Renal cortical epithelial cell (primary cell): ENCODE results near the gene SHISA2. TPM values are rescaled to one million over a fixed set of nuclear protein-coding genes. Genes with fewer than 3 reads are reported as not detected.
"Not testable (repeated sequence)": the region's sequence is repeated elsewhere in the genome, so short reads cannot be mapped to it uniquely, and the experiment has no call there.

ENCODE experiments used
- DNase-seq: peaks from one replicate; pipeline ENCODE4 v3.0.0-alpha.2; 2011; ENCODE audit warnings: low read depth
- total RNA-seq: library from RNA; depleted of rRNA; stranded (reverse); fragments of >200 nt; gene quantifications from 2 replicates; pipeline ENCODE4 v1.2.3, GENCODE V29; 2014

The SHISA2 gene
- 68.7 and 266 TPM in 2 replicates for total RNA-seq

- DNase-seq, result peak; percentile 34
These were observed at the start of gene SHISA2 for GRCh38 chr13:26051657-26052311. TSS of gene SHISA2 (minus strand) at chr13:26052016. CDS start at chr13:26050975, 1,041 bp downstream.

- DNase-seq, result no peak
These were observed 44.2 kb upstream of the SHISA2 start for GRCh38 chr13:26095846-26096610.

GRCh38 chr13:26095338-26095737, 43.5 kb upstream of the SHISA2 start:
- peak; percentile 2 for DNase-seq

GRCh38 chr13:26076821-26077220, 25.0 kb upstream of the SHISA2 start:
- not testable (repeated sequence) for DNase-seq

- peak; percentile 13 for DNase-seq
These were observed 23.7 kb upstream of the SHISA2 start for GRCh38 chr13:26075498-26075897.

- DNase-seq, result peak; percentile 79
These were observed 22.9 kb upstream of the SHISA2 start for GRCh38 chr13:26074706-26075105.

- not testable (repeated sequence) for DNase-seq
These were observed 20.5 kb upstream of the SHISA2 start for GRCh38 chr13:26072335-26072734.

- no peak for DNase-seq
These were observed 19.9 kb upstream of the SHISA2 start for GRCh38 chr13:26071691-26072090.

GRCh38 chr13:26069642-26070041, 17.8 kb upstream of the SHISA2 start:
- not testable (repeated sequence) for DNase-seq

- DNase-seq, result not testable (repeated sequence)
These were observed 16.6 kb upstream of the SHISA2 start for GRCh38 chr13:26068372-26068771.

GRCh38 chr13:26067601-26068000, 15.8 kb upstream of the SHISA2 start:
- no peak for DNase-seq

- DNase-seq, result not testable (repeated sequence)
These were observed 14.7 kb upstream of the SHISA2 start for GRCh38 chr13:26066492-26066891.

- peak; percentile 68 for DNase-seq
These were observed 11.1 kb upstream of the SHISA2 start for GRCh38 chr13:26062853-26063444.

GRCh38 chr13:26061947-26062346, 10.1 kb upstream of the SHISA2 start:
- peak; percentile 93 for DNase-seq

GRCh38 chr13:26061256-26061655, 9.4 kb upstream of the SHISA2 start:
- no peak for DNase-seq

GRCh38 chr13:26060357-26060756, 8.5 kb upstream of the SHISA2 start:
- no peak for DNase-seq

- DNase-seq, result no peak
These were observed 6.9 kb upstream of the SHISA2 start for GRCh38 chr13:26058704-26059103.

- no peak for DNase-seq
These were observed 3.1 kb upstream of the SHISA2 start for GRCh38 chr13:26054896-26055295.

- no peak for DNase-seq
These were observed 1.7 kb upstream of the SHISA2 start for GRCh38 chr13:26053418-26053980.

GRCh38 chr13:26052337-26052736, 521 bp upstream of the SHISA2 start:
- no peak for DNase-seq

GRCh38 chr13:26051231-26051656, 572 bp downstream of the SHISA2 start:
- no peak for DNase-seq

GRCh38 chr13:26050568-26051230, 1.1 kb downstream of the SHISA2 start:
- no peak for DNase-seq
